Neural cell (in vitro differentiated cells): ENCODE data around the gene GCN1.

ENCODE experiments used
- EP300 ChIP-seq: fragments of 450-650 bp; conservative IDR thresholded peaks from 2 replicates; pipeline ENCODE4 v1.6.1; 2014; ENCODE audit warnings: antibody characterized with exemption, mild to moderate bottlenecking, moderate library complexity; ENCODE audit not compliant: poor library complexity, severe bottlenecking
- EZH2 ChIP-seq: fragments of 200-600, 300-800 bp; shearing (Covaris generic), sonication (generic); IDR thresholded peaks from 2 replicates; pipeline ENCODE4 v1.6.1; 2014; ENCODE audit warnings: antibody characterized with exemption, low read length, borderline replicate concordance, mild to moderate bottlenecking; ENCODE audit not compliant: insufficient read depth, poor library complexity, severe bottlenecking
- MXI1 ChIP-seq: fragments of 450-650 bp; conservative IDR thresholded peaks from 2 replicates; pipeline ENCODE4 v1.6.1; 2014; ENCODE audit warnings: antibody characterized with exemption, mild to moderate bottlenecking; ENCODE audit not compliant: poor library complexity, severe bottlenecking
- POLR2AphosphoS5 ChIP-seq: IDR thresholded peaks from 2 replicates; pipeline ENCODE4 v1.6.1; 2012
- RAD21 ChIP-seq: fragments of 450-650 bp; conservative IDR thresholded peaks from 2 replicates; pipeline ENCODE4 v1.6.1; 2014; ENCODE audit warnings: antibody characterized with exemption, mild to moderate bottlenecking, moderate library complexity
- TAF1 ChIP-seq: IDR thresholded peaks from 2 replicates; pipeline ENCODE4 v1.6.1; 2012; ENCODE audit warnings: low read depth
- TF ChIP-seq, protein P1 (sequence below): fragments of 450-650 bp; IDR thresholded peaks from 2 replicates; pipeline ENCODE4 v1.5.1; 2014; ENCODE audit warnings: antibody characterized with exemption, mild to moderate bottlenecking, moderate library complexity; ENCODE audit not compliant: poor library complexity, severe bottlenecking

GRCh38 chr12:120181991-120182631 lies 12.4 kb downstream of the GCN1 start:
- TF ChIP-seq, protein P1, sequence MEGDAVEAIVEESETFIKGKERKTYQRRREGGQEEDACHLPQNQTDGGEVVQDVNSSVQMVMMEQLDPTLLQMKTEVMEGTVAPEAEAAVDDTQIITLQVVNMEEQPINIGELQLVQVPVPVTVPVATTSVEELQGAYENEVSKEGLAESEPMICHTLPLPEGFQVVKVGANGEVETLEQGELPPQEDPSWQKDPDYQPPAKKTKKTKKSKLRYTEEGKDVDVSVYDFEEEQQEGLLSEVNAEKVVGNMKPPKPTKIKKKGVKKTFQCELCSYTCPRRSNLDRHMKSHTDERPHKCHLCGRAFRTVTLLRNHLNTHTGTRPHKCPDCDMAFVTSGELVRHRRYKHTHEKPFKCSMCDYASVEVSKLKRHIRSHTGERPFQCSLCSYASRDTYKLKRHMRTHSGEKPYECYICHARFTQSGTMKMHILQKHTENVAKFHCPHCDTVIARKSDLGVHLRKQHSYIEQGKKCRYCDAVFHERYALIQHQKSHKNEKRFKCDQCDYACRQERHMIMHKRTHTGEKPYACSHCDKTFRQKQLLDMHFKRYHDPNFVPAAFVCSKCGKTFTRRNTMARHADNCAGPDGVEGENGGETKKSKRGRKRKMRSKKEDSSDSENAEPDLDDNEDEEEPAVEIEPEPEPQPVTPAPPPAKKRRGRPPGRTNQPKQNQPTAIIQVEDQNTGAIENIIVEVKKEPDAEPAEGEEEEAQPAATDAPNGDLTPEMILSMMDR = no peak
- no peak for TF ChIP-seq EZH2
- no peak for TF ChIP-seq POLR2AphosphoS5
- no peak for TF ChIP-seq MXI1
- no peak for TF ChIP-seq RAD21
- no peak for TF ChIP-seq EP300
- no peak for TF ChIP-seq TAF1
